ENCODE measurements around the gene TMUB2. TPM values are rescaled to one million over a fixed set of nuclear protein-coding genes. Genes with fewer than 3 reads are reported as not detected.

Gene TMUB2
- total and polyA plus RNA-seq, 2 of the 13 experiments (the other 11 are each of a cell fraction or from before 2014, with no cell fraction given), result 26.9 to 50.8 TPM

DNA sequence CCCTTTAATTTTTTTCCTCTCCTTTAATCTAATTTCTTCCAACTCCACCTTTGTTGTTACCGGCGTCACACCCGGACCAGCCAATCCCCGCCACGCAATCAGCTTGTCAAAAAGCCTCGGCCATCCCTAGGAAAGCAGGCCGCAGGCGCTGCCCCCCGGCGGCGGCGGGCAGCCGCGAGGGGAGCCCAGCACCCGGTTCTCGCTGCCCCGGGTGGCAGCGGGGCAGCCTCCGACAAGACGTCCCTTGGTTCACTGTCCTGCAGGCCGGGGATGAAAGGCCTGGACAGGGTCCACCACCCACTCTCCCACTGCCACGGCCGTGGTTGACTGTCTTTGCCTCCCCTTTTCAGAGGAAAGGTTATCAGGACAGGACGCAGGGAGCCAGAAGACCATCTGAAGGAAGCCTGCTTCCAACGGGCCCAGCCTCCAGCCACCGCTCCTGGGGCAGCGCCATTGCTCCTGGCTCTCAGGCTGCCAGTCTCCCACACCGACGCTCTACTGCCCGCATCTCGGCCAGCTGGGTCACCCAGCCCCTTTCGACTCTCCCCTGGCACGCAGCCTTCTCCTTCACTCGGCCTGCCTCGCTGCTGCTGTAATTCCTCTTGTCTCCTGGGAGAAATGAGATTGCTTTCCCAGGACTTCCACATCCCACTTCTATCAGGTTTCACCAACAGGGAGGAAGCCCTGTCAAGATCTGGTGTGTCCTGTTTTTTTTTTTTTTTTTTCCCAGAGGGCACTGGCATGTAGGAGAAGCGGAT, 35.5 kb downstream of the TMUB2 start (continued):
- TF ChIP-seq, protein P1, sequence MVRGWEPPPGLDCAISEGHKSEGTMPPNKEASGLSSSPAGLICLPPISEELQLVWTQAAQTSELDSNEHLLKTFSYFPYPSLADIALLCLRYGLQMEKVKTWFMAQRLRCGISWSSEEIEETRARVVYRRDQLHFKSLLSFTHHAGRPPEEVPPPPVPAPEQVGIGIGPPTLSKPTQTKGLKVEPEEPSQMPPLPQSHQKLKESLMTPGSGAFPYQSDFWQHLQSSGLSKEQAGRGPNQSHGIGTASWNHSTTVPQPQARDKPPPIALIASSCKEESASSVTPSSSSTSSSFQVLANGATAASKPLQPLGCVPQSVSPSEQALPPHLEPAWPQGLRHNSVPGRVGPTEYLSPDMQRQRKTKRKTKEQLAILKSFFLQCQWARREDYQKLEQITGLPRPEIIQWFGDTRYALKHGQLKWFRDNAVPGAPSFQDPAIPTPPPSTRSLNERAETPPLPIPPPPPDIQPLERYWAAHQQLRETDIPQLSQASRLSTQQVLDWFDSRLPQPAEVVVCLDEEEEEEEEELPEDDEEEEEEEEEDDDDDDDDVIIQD (CRISPR knock-in tag; IDR thresholded peaks at IDR 0.05; ENCODE audit: low read depth), result no peak
- TF ChIP-seq ZFY (CRISPR knock-in tag; IDR thresholded peaks at IDR 0.05) (peak; percentile 88), NPAS2 (CRISPR knock-in tag; IDR thresholded peaks at IDR 0.05; ENCODE audit: borderline replicate concordance) (no peak), HMGA1 (CRISPR knock-in tag; conservative IDR thresholded peaks at IDR 0.05) (no peak), SALL1 (CRISPR knock-in tag; IDR thresholded peaks at IDR 0.05) (no peak; the same call in 1 of the 2 replicates), PAWR (CRISPR knock-in tag; IDR thresholded peaks at IDR 0.05; ENCODE audit: borderline replicate concordance) (no peak), ZNF3 (CRISPR knock-in tag; IDR thresholded peaks at IDR 0.05) (no peak), MXI1 (IDR thresholded peaks at IDR 0.05; ENCODE audit: borderline replicate concordance, low read depth, low read length) (no peak), HMGXB4 (CRISPR knock-in tag; IDR thresholded peaks at IDR 0.05; ENCODE audit: borderline replicate concordance in 1 of 2, low read depth in 1 of 2) (peak in 1 of 2 experiments; percentile 54; a peak in 2 of 4 replicates), PPARG (CRISPR knock-in tag; conservative IDR thresholded peaks at IDR 0.05) (no peak; the same call in 1 of the 2 replicates), KLF16 (CRISPR knock-in tag; IDR thresholded peaks at IDR 0.05) (no peak), CHCHD3 (CRISPR knock-in tag; IDR thresholded peaks at IDR 0.05) (no peak), ZNF660 (CRISPR knock-in tag; IDR thresholded peaks at IDR 0.05; ENCODE audit: borderline replicate concordance, low read depth) (no peak), RARA (CRISPR knock-in tag; IDR thresholded peaks at IDR 0.05) (no peak), MYC (CRISPR knock-in tag; IDR thresholded peaks at IDR 0.05; ENCODE audit: borderline replicate concordance) (peak; percentile 67), SOX6 (IDR thresholded peaks at IDR 0.05) (no peak), SOX6 (CRISPR knock-in tag; IDR thresholded peaks at IDR 0.05) (0 out of 2 replicates have a peak, but pooled peaks have one; percentile 32), ZSCAN9 (CRISPR knock-in tag; IDR thresholded peaks at IDR 0.05; ENCODE audit: borderline replicate concordance) (no peak), ZNF430 (CRISPR knock-in tag; IDR thresholded peaks at IDR 0.05) (no peak), ONECUT2 (CRISPR knock-in tag; IDR thresholded peaks at IDR 0.05) (no peak), FOXK1 (CRISPR knock-in tag; IDR thresholded peaks at IDR 0.05; ENCODE audit: borderline replicate concordance, low read depth) (no peak), JUN (CRISPR knock-in tag; IDR thresholded peaks at IDR 0.05) (no peak), ZBTB26 (CRISPR knock-in tag; IDR thresholded peaks at IDR 0.05; ENCODE audit: borderline replicate concordance) (no peak)
- TF ChIP-seq, protein P2, sequence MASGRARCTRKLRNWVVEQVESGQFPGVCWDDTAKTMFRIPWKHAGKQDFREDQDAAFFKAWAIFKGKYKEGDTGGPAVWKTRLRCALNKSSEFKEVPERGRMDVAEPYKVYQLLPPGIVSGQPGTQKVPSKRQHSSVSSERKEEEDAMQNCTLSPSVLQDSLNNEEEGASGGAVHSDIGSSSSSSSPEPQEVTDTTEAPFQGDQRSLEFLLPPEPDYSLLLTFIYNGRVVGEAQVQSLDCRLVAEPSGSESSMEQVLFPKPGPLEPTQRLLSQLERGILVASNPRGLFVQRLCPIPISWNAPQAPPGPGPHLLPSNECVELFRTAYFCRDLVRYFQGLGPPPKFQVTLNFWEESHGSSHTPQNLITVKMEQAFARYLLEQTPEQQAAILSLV (CRISPR knock-in tag; IDR thresholded peaks at IDR 0.05; ENCODE audit: borderline replicate concordance), result 0 out of 2 replicates have a peak, but pooled peaks have one; percentile 47
- TF ChIP-seq, protein P3, sequence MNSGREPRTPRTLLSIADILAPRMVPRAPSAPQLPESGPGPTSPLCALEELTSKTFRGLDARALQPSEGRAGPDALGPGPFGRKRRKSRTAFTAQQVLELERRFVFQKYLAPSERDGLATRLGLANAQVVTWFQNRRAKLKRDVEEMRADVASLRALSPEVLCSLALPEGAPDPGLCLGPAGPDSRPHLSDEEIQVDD (CRISPR knock-in tag; IDR thresholded peaks at IDR 0.05; ENCODE audit: borderline replicate concordance), result no peak

Data from HepG2 (cell line).